CD4-positive, CD25-positive, alpha-beta regulatory T cell (primary cell): Measurements from ENCODE around the gene ZFHX3. TPM values are rescaled to one million over a fixed set of nuclear protein-coding genes. Genes with fewer than 3 reads are reported as not detected.
"Not testable (repeated sequence)": the region's sequence is repeated elsewhere in the genome, so short reads cannot be mapped to it uniquely, and the experiment has no call there.

Experiments used
- ATAC-seq, 2 donors: fragments of 150-1000 bp; cut with Tn5 transposase; one replicate each; pipeline ENCODE4 v1.10.0; 2021; ENCODE audit warnings: low read depth in 2 of 2, moderate number of reproducible peaks in 2 of 2, moderate library complexity in 1 of 2
- DNase-seq, 3 donors: peaks; one replicate each; pipeline versions ENCODE4 v3.0.0 to v3.0.0-alpha.2; 2012 to 2022; ENCODE audit warnings: mixed read lengths in 1 of 3
- H3K27ac ChIP-seq: one replicate; pipeline ENCODE4 v1.7.0; 2013; ENCODE audit warnings: mild to moderate bottlenecking, low read length; ENCODE audit not compliant: insufficient read depth, poor library complexity, severe bottlenecking
- H3K27me3 ChIP-seq: one replicate; pipeline ENCODE4 v1.7.0; 2013; ENCODE audit warnings: low read length; ENCODE audit not compliant: control insufficient read depth, insufficient read depth
- H3K36me3 ChIP-seq: one replicate; pipeline ENCODE4 v1.7.0; 2013; ENCODE audit warnings: mild to moderate bottlenecking, low read length, moderate library complexity; ENCODE audit not compliant: control insufficient read depth, insufficient read depth
- H3K4me1 ChIP-seq: 2 replicates; pipeline ENCODE4 v1.7.0; 2013; ENCODE audit warnings: mild to moderate bottlenecking, low read length; ENCODE audit not compliant: insufficient read depth, control insufficient read depth, poor library complexity, severe bottlenecking
- H3K4me3 ChIP-seq: one replicate; pipeline ENCODE4 v1.7.0; 2013; ENCODE audit warnings: low read depth, mild to moderate bottlenecking, low read length, moderate library complexity
- H3K9me3 ChIP-seq, 2 experiments: 1 replicate in 1 of 2; 2 replicates in 1 of 2; pipeline ENCODE4 v1.7.0; 2013; ENCODE audit warnings: low read length in 2 of 2, mild to moderate bottlenecking in 1 of 2, moderate library complexity in 1 of 2; ENCODE audit not compliant: control insufficient read depth in 2 of 2
- H3K27ac Mint-ChIP-seq, 3 donors: one replicate each; pipeline ENCODE4 v1.8.0; 2020 to 2022; ENCODE audit warnings: mild to moderate bottlenecking in 3 of 3, mixed read lengths in 3 of 3, moderate library complexity in 2 of 3
- H3K27me3 Mint-ChIP-seq: one replicate; pipeline ENCODE4 v1.8.0; 2022; ENCODE audit warnings: mild to moderate bottlenecking, mixed read lengths
- H3K36me3 Mint-ChIP-seq: one replicate; pipeline ENCODE4 v1.8.0; 2020; ENCODE audit warnings: mixed read lengths
- H3K4me1 Mint-ChIP-seq, 4 donors: one replicate each; pipeline ENCODE4 v1.8.0; 2020 to 2022; ENCODE audit warnings: mixed read lengths in 4 of 4, mild to moderate bottlenecking in 1 of 4
- H3K4me3 Mint-ChIP-seq, 4 donors: one replicate each; pipeline ENCODE4 v1.8.0; 2020 to 2022; ENCODE audit warnings: mild to moderate bottlenecking in 4 of 4, mixed read lengths in 4 of 4, moderate library complexity in 3 of 4
- H3K9me3 Mint-ChIP-seq, 7 donors: one replicate each; pipeline ENCODE4 v1.8.0; 2020 to 2022; ENCODE audit warnings: mixed read lengths in 7 of 7, mild to moderate bottlenecking in 3 of 7, moderate library complexity in 2 of 7
- polyA plus RNA-seq, 4 donors: library from polyadenylated mRNA; unstranded; fragments of 300-500 nt; fragmentation: Illumina TruSeq; gene quantifications; one replicate each; pipeline ENCODE4 v1.2.3, GENCODE V29; 2021
- total RNA-seq: library from RNA; stranded (reverse); gene quantifications from one replicate; pipeline ENCODE4 v1.2.3, GENCODE V29; 2022

Gene ZFHX3
- total and polyA plus RNA-seq, 5 donors from 2014 or later, result 0.01 to 0.94 (median 0.03) TPM; not detected in 1

- not testable (repeated sequence) for H3K27ac Mint-ChIP-seq, H3K4me3 Mint-ChIP-seq, DNase-seq, H3K9me3 ChIP-seq, ATAC-seq, H3K36me3 Mint-ChIP-seq, H3K36me3 ChIP-seq, H3K4me3 ChIP-seq, H3K27me3 ChIP-seq, H3K4me1 ChIP-seq, H3K4me1 Mint-ChIP-seq, H3K9me3 Mint-ChIP-seq, H3K27ac ChIP-seq
- H3K27me3 Mint-ChIP-seq, result peaks cover 34% of the 10 kb centered on the region
These were observed 24.1 kb upstream of the ZFHX3 start for GRCh38 chr16:73072051-73072450.

GRCh38 chr16:73071131-73071940, 23.4 kb upstream of the ZFHX3 start:
- Mint-ChIP-seq H3K36me3 (no peaks in the 10 kb centered on the region), H3K9me3 (peaks cover 0 to 2% (median 0%) of the 10 kb centered on the region in 7 donors), H3K27me3 (peaks cover 32% of the 10 kb centered on the region), H3K4me1 (no peaks in the 10 kb centered on the region), H3K4me3 (no peak overlapping the region), H3K27ac (no peak overlapping the region)
- Histone ChIP-seq H3K4me3 (no peak overlapping the region), H3K27ac (no peak overlapping the region), H3K9me3 (no peaks in the 10 kb centered on the region), H3K27me3 (no peaks in the 10 kb centered on the region), H3K36me3 (no peaks in the 10 kb centered on the region), H3K4me1 (no peaks in the 10 kb centered on the region)
- ATAC-seq (no peak), DNase-seq (no peak)

GRCh38 chr16:73069581-73070262, 21.8 kb upstream of the ZFHX3 start:
- Histone ChIP-seq H3K27ac (no peak overlapping the region), H3K4me3 (no peak overlapping the region), H3K9me3 (no peaks in the 10 kb centered on the region), H3K27me3 (no peaks in the 10 kb centered on the region), H3K36me3 (no peaks in the 10 kb centered on the region), H3K4me1 (no peaks in the 10 kb centered on the region)
- no peak for ATAC-seq
- Mint-ChIP-seq H3K27me3 (peaks cover 36% of the 10 kb centered on the region), H3K36me3 (no peaks in the 10 kb centered on the region), H3K4me1 (no peaks in the 10 kb centered on the region), H3K4me3 (peak overlapping the region in 1 of 4 donors; percentile 38), H3K9me3 (peaks cover 0 to 2% (median 0%) of the 10 kb centered on the region in 7 donors), H3K27ac (no peak overlapping the region)
- no peak for DNase-seq

- H3K27ac Mint-ChIP-seq, result no peak overlapping the region
- H3K4me3 ChIP-seq, result no peak overlapping the region
- peaks cover 46% of the 10 kb centered on the region for H3K27me3 Mint-ChIP-seq
- no peak overlapping the region for H3K27ac ChIP-seq
- H3K27me3 ChIP-seq, result peaks cover 2% of the 10 kb centered on the region
- H3K4me1 ChIP-seq, result no peaks in the 10 kb centered on the region
- no peaks in the 10 kb centered on the region for H3K9me3 ChIP-seq
- H3K4me1 Mint-ChIP-seq, result no peaks in the 10 kb centered on the region
- H3K4me3 Mint-ChIP-seq, result no peak overlapping the region
- ATAC-seq (peak in 1 of 2 donors; percentile 26), DNase-seq (no peak)
- H3K36me3 ChIP-seq, result no peaks in the 10 kb centered on the region
- H3K36me3 Mint-ChIP-seq, result no peaks in the 10 kb centered on the region
- H3K9me3 Mint-ChIP-seq, result peaks cover 0 to 2% (median 0%) of the 10 kb centered on the region in 7 donors
These were observed 20.8 kb upstream of the ZFHX3 start for GRCh38 chr16:73068541-73069401.

GRCh38 chr16:73067671-73068540, 20.0 kb upstream of the ZFHX3 start:
- Mint-ChIP-seq H3K4me3 (no peak overlapping the region), H3K4me1 (no peaks in the 10 kb centered on the region), H3K36me3 (no peaks in the 10 kb centered on the region), H3K9me3 (peaks cover 0 to 2% (median 0%) of the 10 kb centered on the region in 7 donors), H3K27me3 (peaks cover 49% of the 10 kb centered on the region), H3K27ac (no peak overlapping the region)
- H3K4me3 ChIP-seq, result no peak overlapping the region
- no peak overlapping the region for H3K27ac ChIP-seq
- H3K9me3 ChIP-seq, result no peaks in the 10 kb centered on the region
- peaks cover 5% of the 10 kb centered on the region for H3K27me3 ChIP-seq
- DNase-seq, result no peak
- ATAC-seq, result no peak
- no peaks in the 10 kb centered on the region for H3K36me3 ChIP-seq
- no peaks in the 10 kb centered on the region for H3K4me1 ChIP-seq

- Histone ChIP-seq H3K27ac (no peak overlapping the region), H3K9me3 (no peaks in the 10 kb centered on the region), H3K4me1 (no peaks in the 10 kb centered on the region), H3K4me3 (no peak overlapping the region), H3K36me3 (no peaks in the 10 kb centered on the region), H3K27me3 (peaks cover 7% of the 10 kb centered on the region)
- DNase-seq (no peak), ATAC-seq (no peak)
- H3K4me1 Mint-ChIP-seq, result peaks cover 0 to 2% (median 0%) of the 10 kb centered on the region in 4 donors
- no peak overlapping the region for H3K27ac Mint-ChIP-seq
- H3K9me3 Mint-ChIP-seq, result peaks cover 0 to 2% (median 0%) of the 10 kb centered on the region in 7 donors
- peaks cover 56% of the 10 kb centered on the region for H3K27me3 Mint-ChIP-seq
- H3K36me3 Mint-ChIP-seq, result no peaks in the 10 kb centered on the region
- H3K4me3 Mint-ChIP-seq, result no peak overlapping the region
These were observed 19.2 kb upstream of the ZFHX3 start for GRCh38 chr16:73066927-73067670.
